Hepatocyte (in vitro differentiated cells): ENCODE results near the gene KLB. TPM values are rescaled to one million over a fixed set of nuclear protein-coding genes. Genes with fewer than 3 reads are reported as not detected.

Experiments used
- DNase-seq: peaks from one replicate; pipeline ENCODE4 v3.0.0-alpha.2; 2016; ENCODE audit warnings: low spot score
- H2AFZ ChIP-seq: fragments of 200-600 bp; sonication (generic); 2 replicates; pipeline ENCODE4 v1.6.0; 2016; ENCODE audit warnings: antibody characterized with exemption, mild to moderate bottlenecking
- H3K27ac ChIP-seq: fragments of 200-600 bp; sonication (generic); 2 replicates; pipeline ENCODE4 v1.5.1; 2016; ENCODE audit warnings: mild to moderate bottlenecking
- H3K27me3 ChIP-seq: fragments of 200-600 bp; sonication (generic); 2 replicates; pipeline ENCODE4 v1.6.1; 2016
- H3K36me3 ChIP-seq: fragments of 200-600 bp; sonication (generic); replicated peaks from 2 replicates; pipeline ENCODE4 v1.5.1; 2016; ENCODE audit warnings: low read depth; ENCODE audit not compliant: insufficient read depth
- H3K4me1 ChIP-seq: fragments of 200-600 bp; sonication (generic); 2 replicates; pipeline ENCODE4 v1.5.1; 2016; ENCODE audit warnings: mild to moderate bottlenecking, moderate library complexity; ENCODE audit not compliant: insufficient read depth
- H3K4me2 ChIP-seq: fragments of 200-600 bp; sonication (generic); 2 replicates; pipeline ENCODE4 v1.6.0; 2016
- H3K4me3 ChIP-seq: fragments of 200-600 bp; sonication (generic); 2 replicates; pipeline ENCODE4 v1.5.1; 2016; ENCODE audit warnings: mild to moderate bottlenecking
- H3K79me2 ChIP-seq: fragments of 200-600 bp; sonication (generic); 2 replicates; pipeline ENCODE4 v1.6.0; 2017; ENCODE audit warnings: mild to moderate bottlenecking
- H3K9me2 ChIP-seq: fragments of 200-600 bp; sonication (generic); replicated peaks from 2 replicates; pipeline ENCODE4 v1.6.0; 2017; ENCODE audit warnings: mild to moderate bottlenecking; ENCODE audit not compliant: insufficient read depth
- H3K9me3 ChIP-seq: fragments of 200-600 bp; sonication (generic); 2 replicates; pipeline ENCODE4 v1.5.1; 2016; ENCODE audit warnings: low read depth, mild to moderate bottlenecking
- H4K20me1 ChIP-seq: fragments of 200-600 bp; sonication (generic); 2 replicates; pipeline ENCODE4 v1.6.0; 2016; ENCODE audit warnings: mild to moderate bottlenecking; ENCODE audit not compliant: insufficient read depth, poor library complexity, severe bottlenecking
- EZH2 ChIP-seq: fragments of 200-600 bp; sonication (generic); IDR thresholded peaks from 2 replicates; pipeline ENCODE4 v1.6.1; 2016; ENCODE audit warnings: antibody characterized with exemption, mild to moderate bottlenecking, borderline replicate concordance
- EZH2phosphoT487 ChIP-seq: fragments of 200-600 bp; sonication (generic); IDR thresholded peaks from one replicate; pipeline ENCODE4 v1.6.1; 2018; ENCODE audit warnings: antibody characterized with exemption, mild to moderate bottlenecking, low read depth, moderate library complexity; ENCODE audit not compliant: unreplicated experiment, severe bottlenecking
- WGBS: methylation state at CpG from one replicate; pipeline ENCODE4 v1.1.6; 2016; ENCODE audit warnings: low lambda C conversion rate; ENCODE audit errors: missing lambda C conversion rate; 5-methylcytosine and 5-hydroxymethylcytosine counted together
- polyA plus RNA-seq: library from polyadenylated mRNA; unstranded; fragments of >200 nt; fragmentation: Nextera tagmentation; extraction: Ambion mirVana; gene quantifications from 2 replicates; pipeline ENCODE4 v1.2.1, GENCODE V29; 2016
- total RNA-seq: library from RNA; depleted of rRNA; stranded (reverse); fragments of >200 nt; gene quantifications from 2 replicates; pipeline ENCODE4 v1.2.3, GENCODE V29; 2014
- TF ChIP-seq, protein P1 (sequence below): fragments of 200-600 bp; sonication (generic); IDR thresholded peaks from 2 replicates; pipeline ENCODE4 v1.5.1; 2016; ENCODE audit warnings: antibody characterized with exemption, mild to moderate bottlenecking; ENCODE audit not compliant: poor library complexity

KLB gene
- total and polyA plus RNA-seq, 2 experiments from 2014 or later: 11.5 to 18.2 TPM

DNA sequence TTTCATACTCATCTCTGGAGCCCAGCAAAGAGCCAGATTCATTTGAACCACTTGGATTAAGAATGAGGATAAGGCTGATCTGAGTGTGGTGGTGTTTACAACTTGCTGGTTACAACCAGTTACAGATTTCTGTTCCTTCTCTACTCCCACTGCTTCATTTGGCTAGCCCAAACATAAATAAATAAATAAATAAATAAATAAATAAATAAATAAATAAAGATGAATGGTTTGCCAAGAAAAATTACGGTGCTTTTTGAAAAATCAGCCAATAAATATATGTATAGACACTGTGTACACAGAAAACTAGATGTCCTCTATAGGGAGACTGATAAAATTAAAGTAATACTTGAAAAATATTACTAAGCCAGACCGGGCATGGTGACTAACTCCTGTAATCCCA lies 34.9 kb downstream of the KLB start:
- TF ChIP-seq, protein P1, sequence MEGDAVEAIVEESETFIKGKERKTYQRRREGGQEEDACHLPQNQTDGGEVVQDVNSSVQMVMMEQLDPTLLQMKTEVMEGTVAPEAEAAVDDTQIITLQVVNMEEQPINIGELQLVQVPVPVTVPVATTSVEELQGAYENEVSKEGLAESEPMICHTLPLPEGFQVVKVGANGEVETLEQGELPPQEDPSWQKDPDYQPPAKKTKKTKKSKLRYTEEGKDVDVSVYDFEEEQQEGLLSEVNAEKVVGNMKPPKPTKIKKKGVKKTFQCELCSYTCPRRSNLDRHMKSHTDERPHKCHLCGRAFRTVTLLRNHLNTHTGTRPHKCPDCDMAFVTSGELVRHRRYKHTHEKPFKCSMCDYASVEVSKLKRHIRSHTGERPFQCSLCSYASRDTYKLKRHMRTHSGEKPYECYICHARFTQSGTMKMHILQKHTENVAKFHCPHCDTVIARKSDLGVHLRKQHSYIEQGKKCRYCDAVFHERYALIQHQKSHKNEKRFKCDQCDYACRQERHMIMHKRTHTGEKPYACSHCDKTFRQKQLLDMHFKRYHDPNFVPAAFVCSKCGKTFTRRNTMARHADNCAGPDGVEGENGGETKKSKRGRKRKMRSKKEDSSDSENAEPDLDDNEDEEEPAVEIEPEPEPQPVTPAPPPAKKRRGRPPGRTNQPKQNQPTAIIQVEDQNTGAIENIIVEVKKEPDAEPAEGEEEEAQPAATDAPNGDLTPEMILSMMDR: no peak
- TF ChIP-seq EZH2: no peak
- no peak for TF ChIP-seq EZH2phosphoT487
- Histone ChIP-seq H3K9me2 (no peaks in the 10 kb centered on the region), H4K20me1 (no peaks in the 10 kb centered on the region), H3K9me3 (no peaks in the 10 kb centered on the region), H2AFZ (no peak overlapping the region), H3K36me3 (no peaks in the 10 kb centered on the region), H3K79me2 (no peaks in the 10 kb centered on the region), H3K4me1 (peaks cover 12% of the 10 kb centered on the region), H3K4me3 (no peak overlapping the region), H3K27me3 (no peaks in the 10 kb centered on the region), H3K27ac (no peak overlapping the region), H3K4me2 (no peak overlapping the region)
- 90% methylated on average over 2 of the region's 2 CpGs for WGBS
- no peak for DNase-seq

DNA sequence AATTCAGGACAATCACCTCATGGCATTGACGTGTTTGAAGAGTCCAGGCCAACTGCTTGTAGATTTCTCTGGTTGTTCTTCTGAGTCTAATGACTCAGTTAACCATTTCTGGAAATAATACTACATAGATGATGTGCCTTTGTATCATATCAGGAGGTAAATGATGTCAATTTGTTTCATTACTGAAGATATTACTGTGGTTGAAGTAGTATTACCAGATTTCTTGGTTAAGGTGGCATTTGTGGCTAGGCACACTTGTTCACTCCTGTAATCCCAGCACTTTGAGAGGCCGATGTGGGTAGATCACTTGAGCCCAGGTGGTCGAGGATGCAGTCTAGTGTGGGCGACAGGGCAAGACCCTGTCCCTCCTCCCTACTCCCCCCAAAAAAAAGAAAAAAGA lies 36.3 kb downstream of the KLB start:
- 93% methylated on average over 4 of the region's 4 CpGs for WGBS
- H2AFZ ChIP-seq: no peak overlapping the region
- no peaks in the 10 kb centered on the region for H3K9me3 ChIP-seq
- no peaks in the 10 kb centered on the region for H3K9me2 ChIP-seq
- H3K4me3 ChIP-seq: no peak overlapping the region
- TF ChIP-seq EZH2 (no peak), EZH2phosphoT487 (no peak)
- TF ChIP-seq, protein P1: no peak
- no peaks in the 10 kb centered on the region for H4K20me1 ChIP-seq
- no peaks in the 10 kb centered on the region for H3K36me3 ChIP-seq
- no peaks in the 10 kb centered on the region for H3K79me2 ChIP-seq
- no peaks in the 10 kb centered on the region for H3K27me3 ChIP-seq
- DNase-seq: no peak
- H3K4me2 ChIP-seq: no peak overlapping the region
- H3K4me1 ChIP-seq: peaks cover under 1% of the 10 kb centered on the region
- no peak overlapping the region for H3K27ac ChIP-seq

GRCh38 chr4:39446483-39446841 lies 39.7 kb downstream of the KLB start:
- Histone ChIP-seq H3K9me3 (no peaks in the 10 kb centered on the region), H3K4me3 (peak overlapping the region; percentile 20), H3K36me3 (no peaks in the 10 kb centered on the region), H3K4me1 (no peaks in the 10 kb centered on the region), H3K79me2 (no peaks in the 10 kb centered on the region), H3K27me3 (no peaks in the 10 kb centered on the region), H3K4me2 (peak overlapping the region; percentile 82), H2AFZ (peak overlapping the region; percentile 17), H3K27ac (peak overlapping the region; percentile 11), H3K9me2 (no peaks in the 10 kb centered on the region), H4K20me1 (no peaks in the 10 kb centered on the region)
- DNase-seq: no peak
- 91% methylated on average over 18 of the region's 20 CpGs for WGBS
- no peak for TF ChIP-seq EZH2
- no peak for TF ChIP-seq EZH2phosphoT487
- TF ChIP-seq, protein P1: no peak
